Activated CD4-positive, alpha-beta T cell treated with anti-CD3 and anti-CD28 coated beads for 36 hours (primary cell): ENCODE results near the gene ZFYVE1. TPM values are rescaled to one million over a fixed set of nuclear protein-coding genes. Genes with fewer than 3 reads are reported as not detected.
A peak's percentile ranks its signal among the peaks of the same experiment; 100 is the strongest.
"Not testable (repeated sequence)": the region's sequence is repeated elsewhere in the genome, so short reads cannot be mapped to it uniquely, and the experiment has no call there.

Experiments used
- ATAC-seq: fragments of 200-7000 bp; cut with Tn5 transposase; one replicate; pipeline ENCODE4 v1.10.0; 2021; ENCODE audit warnings: mild to moderate bottlenecking, moderate library complexity
- CTCF ChIA-PET: fragments of 350-600 bp; sonication (Branson Sonifier 250); formaldehyde crosslinking; loops from one replicate; lab custom pipeline; 2021; ENCODE audit warnings: antibody characterized with exemption; lab: Charles Lee
- POLR2A ChIA-PET: fragments of 350-600 bp; sonication (Branson Sonifier 250); formaldehyde crosslinking; loops from one replicate; lab custom pipeline; 2021; ENCODE audit warnings: antibody characterized with exemption, inconsistent platforms; lab: Charles Lee
- DNase-seq: peaks from one replicate; pipeline ENCODE4 v3.0.0-alpha.2; 2020
- H3K27ac Mint-ChIP-seq: one replicate; pipeline ENCODE4 v1.8.0; 2021; ENCODE audit warnings: mixed read lengths
- H3K27me3 Mint-ChIP-seq: one replicate; pipeline ENCODE4 v1.8.0; 2021; ENCODE audit warnings: mixed read lengths
- H3K36me3 Mint-ChIP-seq: one replicate; pipeline ENCODE4 v1.8.0; 2021; ENCODE audit warnings: low read depth, mixed read lengths
- H3K4me1 Mint-ChIP-seq: one replicate; pipeline ENCODE4 v1.8.0; 2021; ENCODE audit warnings: mixed read lengths
- H3K4me3 Mint-ChIP-seq: one replicate; pipeline ENCODE4 v1.8.0; 2021; ENCODE audit warnings: mild to moderate bottlenecking, moderate library complexity, mixed read lengths
- H3K9me3 Mint-ChIP-seq: one replicate; pipeline ENCODE4 v1.8.0; 2021; ENCODE audit warnings: low read depth, mixed read lengths
- intact Hi-C, 2 experiments: fragments of 100-400 bp; cut with DNase I in 1 of 2; cut with micrococcal nuclease in 1 of 2; formaldehyde crosslinking; loops; one replicate each; pipeline versions ENCODE4 v1.14.2 to v1.15.1; 2022 to 2024; cut with DNase I, micrococcal nuclease
- total RNA-seq, 2 experiments: library from RNA; stranded (reverse); gene quantifications; one replicate each; pipeline ENCODE4 v1.2.3, GENCODE V29; 2021

ZFYVE1 gene
- total RNA-seq, 2 experiments from 2014 or later = 8.3 to 9.4 TPM

GRCh38 chr14:72978856-72979255, 48.0 kb downstream of the ZFYVE1 start:
- Mint-ChIP-seq H3K4me3 (no peak overlapping the region), H3K36me3 (peaks cover 32% of the 10 kb centered on the region), H3K27ac (no peak overlapping the region), H3K27me3 (no peaks in the 10 kb centered on the region), H3K4me1 (no peaks in the 10 kb centered on the region), H3K9me3 (no peaks in the 10 kb centered on the region)
- ChIA-PET CTCF (no interaction called here), POLR2A (no interaction called here)
- ATAC-seq (no peak), DNase-seq (no peak)
- intact Hi-C loops = no loop called here

GRCh38 chr14:72975770-72976169, 51.1 kb downstream of the ZFYVE1 start:
- ChIA-PET CTCF (no interaction called here), POLR2A (no interaction called here)
- peaks cover 33% of the 10 kb centered on the region for H3K36me3 Mint-ChIP-seq
- no peaks in the 10 kb centered on the region for H3K27me3 Mint-ChIP-seq
- no peak overlapping the region for H3K27ac Mint-ChIP-seq
- ATAC-seq (no peak), DNase-seq (peak; percentile 49)
- no peaks in the 10 kb centered on the region for H3K9me3 Mint-ChIP-seq
- no peaks in the 10 kb centered on the region for H3K4me1 Mint-ChIP-seq
- no peak overlapping the region for H3K4me3 Mint-ChIP-seq
- intact Hi-C loops = no loop called here

DNA sequence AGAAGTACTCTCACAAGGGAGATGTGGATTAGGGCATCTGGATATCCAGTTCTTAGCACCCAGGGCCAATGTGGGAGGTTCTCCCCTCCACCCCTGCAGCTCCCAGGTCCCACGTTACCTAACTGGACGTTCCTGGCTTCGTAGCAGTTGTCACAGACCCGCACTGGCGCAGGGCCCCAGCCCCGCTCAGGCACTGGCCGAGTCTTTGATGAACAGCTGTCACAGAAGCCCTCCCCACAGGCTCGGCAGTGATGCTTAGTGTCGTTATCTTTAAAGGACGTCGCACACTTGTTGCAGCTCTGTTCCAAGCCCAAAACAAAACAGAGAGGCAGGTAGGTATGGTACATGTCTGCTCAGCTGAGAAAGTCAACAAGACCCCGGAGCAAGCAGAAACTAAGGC, 52.2 kb downstream of the ZFYVE1 start:
- H3K4me3 Mint-ChIP-seq = no peak overlapping the region
- H3K27ac Mint-ChIP-seq = no peak overlapping the region
- no peaks in the 10 kb centered on the region for H3K9me3 Mint-ChIP-seq
- DNase-seq (no peak), ATAC-seq (no peak)
- H3K4me1 Mint-ChIP-seq = no peaks in the 10 kb centered on the region
- ChIA-PET CTCF (interaction anchor here (1.3 kb wide), 1 partner anchor 26 kb away, joined by 3 read pairs; no protein-coding TSS in a partner anchor), POLR2A (no interaction called here)
- H3K36me3 Mint-ChIP-seq = peaks cover 38% of the 10 kb centered on the region
- intact Hi-C loops = no loop called here
- no peaks in the 10 kb centered on the region for H3K27me3 Mint-ChIP-seq

DNA sequence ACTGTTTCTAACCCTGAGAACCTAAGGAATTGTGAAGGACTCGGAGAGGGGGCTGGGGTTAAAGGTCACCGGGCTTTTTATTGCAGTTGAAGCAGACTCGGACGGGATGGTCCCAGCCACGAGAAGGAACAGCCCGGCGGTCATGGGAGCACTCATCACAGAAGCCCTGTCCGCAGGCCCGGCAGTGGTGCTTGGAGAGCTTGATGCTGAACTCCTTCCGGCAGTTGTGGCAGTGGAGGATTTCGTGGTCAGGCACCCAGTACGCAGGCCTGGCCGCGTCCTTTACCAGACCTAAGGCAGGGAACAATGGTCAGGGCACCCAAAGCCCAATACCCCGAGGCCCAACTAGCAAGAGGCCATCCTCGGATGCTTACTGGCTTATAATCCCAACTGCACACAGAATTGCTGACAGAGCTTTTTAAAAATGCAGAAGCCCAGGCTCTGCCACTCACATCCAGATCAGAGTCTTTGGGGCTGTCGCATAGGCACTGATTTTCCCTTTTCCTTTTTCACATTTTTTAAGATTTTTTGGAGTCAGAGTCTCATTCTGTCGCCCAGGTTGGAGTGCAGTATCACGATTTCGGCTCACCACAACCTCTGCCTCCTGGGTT, 56.0 kb downstream of the ZFYVE1 start:
- DNase-seq (no peak), ATAC-seq (no peak)
- intact Hi-C loops = no loop called here
- no peak overlapping the region for H3K4me3 Mint-ChIP-seq
- no peaks in the 10 kb centered on the region for H3K9me3 Mint-ChIP-seq
- CTCF ChIA-PET = interaction anchor here (1.1 kb wide), 1 partner anchor 8 kb away, joined by 4 read pairs; no protein-coding TSS in a partner anchor
- H3K27ac Mint-ChIP-seq = no peak overlapping the region
- POLR2A ChIA-PET = no interaction called here
- H3K36me3 Mint-ChIP-seq = peaks cover 27% of the 10 kb centered on the region
- H3K4me1 Mint-ChIP-seq = no peaks in the 10 kb centered on the region
- H3K27me3 Mint-ChIP-seq = no peaks in the 10 kb centered on the region

GRCh38 chr14:72970058-72970630, 56.8 kb downstream of the ZFYVE1 start:
- Mint-ChIP-seq H3K27ac (no peak overlapping the region), H3K36me3 (peaks cover 24% of the 10 kb centered on the region), H3K27me3 (no peaks in the 10 kb centered on the region), H3K4me3 (no peak overlapping the region), H3K9me3 (no peaks in the 10 kb centered on the region), H3K4me1 (no peaks in the 10 kb centered on the region)
- CTCF ChIA-PET = no interaction called here
- POLR2A ChIA-PET = no interaction called here
- intact Hi-C loops = no loop called here
- no peak for ATAC-seq
- DNase-seq = no peak

GRCh38 chr14:72968316-72968715, 58.6 kb downstream of the ZFYVE1 start:
- no peaks in the 10 kb centered on the region for H3K9me3 Mint-ChIP-seq
- H3K27ac Mint-ChIP-seq = no peak overlapping the region
- H3K36me3 Mint-ChIP-seq = peaks cover 16% of the 10 kb centered on the region
- ChIA-PET POLR2A (no interaction called here), CTCF (interaction anchor here (1.4 to 1.9 kb wide), 2 partner anchors 11 to 20 kb away, joined by 4 to 5 read pairs; no protein-coding TSS in a partner anchor)
- DNase-seq = no peak
- no peak overlapping the region for H3K4me3 Mint-ChIP-seq
- intact Hi-C loops = no loop called here
- no peaks in the 10 kb centered on the region for H3K4me1 Mint-ChIP-seq
- H3K27me3 Mint-ChIP-seq = no peaks in the 10 kb centered on the region
- no peak for ATAC-seq

DNA sequence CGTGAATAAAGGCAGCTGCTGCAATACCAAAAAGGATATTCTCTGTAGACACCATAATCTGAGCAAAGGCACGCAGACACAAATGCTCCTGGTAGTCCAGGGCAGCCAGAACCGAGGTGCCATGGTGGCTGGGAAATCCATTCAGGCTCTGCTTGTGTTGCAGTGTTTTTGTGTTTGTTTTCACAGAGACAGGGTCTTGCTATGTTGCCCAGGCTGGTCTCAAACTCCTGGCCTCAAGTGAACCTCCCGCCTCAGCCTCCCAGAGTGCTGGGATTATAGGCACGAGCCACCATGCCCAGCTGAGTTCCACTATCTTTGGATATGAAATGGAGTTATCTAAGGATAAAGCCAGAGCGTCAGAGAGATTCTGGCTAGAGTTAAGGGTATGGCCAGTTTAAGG, 60.9 kb downstream of the ZFYVE1 start:
- Mint-ChIP-seq H3K4me1 (no peaks in the 10 kb centered on the region), H3K36me3 (peaks cover 25% of the 10 kb centered on the region), H3K9me3 (no peaks in the 10 kb centered on the region), H3K4me3 (no peak overlapping the region), H3K27me3 (no peaks in the 10 kb centered on the region), H3K27ac (no peak overlapping the region)
- DNase-seq (no peak), ATAC-seq (no peak)
- CTCF ChIA-PET = no interaction called here
- intact Hi-C loops = no loop called here
- POLR2A ChIA-PET = no interaction called here

DNA sequence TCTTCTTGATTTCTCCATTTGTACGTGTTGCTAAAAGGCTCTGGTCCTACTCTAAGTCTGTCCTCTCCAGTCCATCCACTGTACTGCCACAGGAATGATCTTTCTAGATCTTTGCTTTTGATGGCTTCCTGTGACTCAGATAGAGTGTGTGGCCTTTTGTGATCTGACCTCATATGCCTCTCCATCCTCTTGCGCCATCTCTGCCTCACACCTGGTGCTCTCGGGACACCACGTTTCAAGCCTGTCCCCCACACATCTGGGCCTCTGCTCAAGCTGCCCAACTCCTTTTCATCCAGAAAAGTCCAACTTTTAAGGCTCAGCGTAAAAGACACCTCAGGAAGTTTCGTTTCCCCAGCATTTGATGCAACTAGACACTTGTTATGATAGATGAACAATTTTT, 61.7 kb downstream of the ZFYVE1 start:
- Mint-ChIP-seq H3K4me1 (no peaks in the 10 kb centered on the region), H3K27ac (no peak overlapping the region), H3K36me3 (peaks cover 32% of the 10 kb centered on the region), H3K4me3 (no peak overlapping the region), H3K27me3 (no peaks in the 10 kb centered on the region), H3K9me3 (no peaks in the 10 kb centered on the region)
- ChIA-PET POLR2A (no interaction called here), CTCF (no interaction called here)
- DNase-seq (no peak), ATAC-seq (peak; percentile 44)
- intact Hi-C loops = no loop called here

GRCh38 chr14:72962829-72963312, 64.0 kb downstream of the ZFYVE1 start:
- H3K27ac Mint-ChIP-seq = no peak overlapping the region
- POLR2A ChIA-PET = interaction anchor here (0.5 kb wide), 1 partner anchor 112 kb away, joined by 3 read pairs; no protein-coding TSS in a partner anchor
- intact Hi-C loops = no loop called here

GRCh38 chr14:72962336-72962754, 64.6 kb downstream of the ZFYVE1 start:
- H3K36me3 Mint-ChIP-seq = peaks cover 34% of the 10 kb centered on the region
- DNase-seq, ATAC-seq, intact Hi-C loops, H3K4me3 Mint-ChIP-seq, H3K27ac Mint-ChIP-seq, H3K4me1 Mint-ChIP-seq, POLR2A ChIA-PET, H3K9me3 Mint-ChIP-seq, H3K27me3 Mint-ChIP-seq: not testable (repeated sequence)
- CTCF ChIA-PET = interaction anchor here (1.1 to 1.4 kb wide), 2 partner anchors 9 to 14 kb away, joined by 4 to 5 read pairs; no protein-coding TSS in a partner anchor

More at GRCh38 chr14:72962829-72963312, 64.0 kb downstream of the ZFYVE1 start:
- Mint-ChIP-seq H3K4me3 (no peak overlapping the region), H3K9me3 (no peaks in the 10 kb centered on the region), H3K27me3 (no peaks in the 10 kb centered on the region), H3K4me1 (no peaks in the 10 kb centered on the region), H3K36me3 (peaks cover 34% of the 10 kb centered on the region)
- no peak for ATAC-seq
- CTCF ChIA-PET = interaction anchor here (0.7 to 1.4 kb wide), 3 partner anchors 8 to 14 kb away, joined by 3 to 5 read pairs (median 4); no protein-coding TSS in a partner anchor
- DNase-seq = no peak

DNA sequence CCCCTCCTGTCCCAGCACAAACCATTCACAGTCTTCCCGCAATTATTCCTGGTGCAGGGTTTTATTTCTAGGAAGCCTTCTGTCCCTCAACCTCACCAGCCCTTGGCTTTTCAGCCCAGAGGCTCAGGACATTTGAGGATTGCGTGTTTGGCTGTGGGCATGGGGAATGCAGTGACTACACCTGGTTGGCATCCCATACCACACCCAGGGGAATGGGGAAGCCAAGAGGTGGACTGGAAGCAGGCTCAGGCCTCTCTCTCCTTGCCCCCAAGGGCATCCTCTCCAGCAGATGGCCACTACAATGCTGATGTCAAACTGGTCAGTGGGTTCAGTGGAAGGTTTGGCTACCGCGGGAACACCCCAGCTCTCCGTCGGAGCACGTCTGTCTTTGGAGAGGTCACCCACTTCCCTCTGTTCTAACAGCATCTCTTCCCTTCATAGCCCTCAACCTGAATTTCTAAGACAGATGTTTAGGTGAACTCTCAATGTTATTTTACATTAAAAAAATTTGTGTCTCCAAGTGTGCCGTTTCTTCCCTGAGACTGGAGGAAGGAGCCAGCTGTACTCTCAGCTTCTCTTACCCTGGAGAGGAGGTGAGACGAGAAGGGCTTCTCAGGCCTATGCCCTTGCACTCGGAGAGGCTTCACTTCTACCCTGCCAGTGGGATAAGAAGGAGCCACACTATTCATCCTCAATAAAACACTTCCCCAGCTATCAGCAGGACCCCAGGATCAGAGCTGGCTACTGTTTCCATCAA, 65.1 kb downstream of the ZFYVE1 start:
- ChIA-PET POLR2A (no interaction called here), CTCF (no interaction called here)
- no peaks in the 10 kb centered on the region for H3K27me3 Mint-ChIP-seq
- H3K9me3 Mint-ChIP-seq = no peaks in the 10 kb centered on the region
- H3K27ac Mint-ChIP-seq = no peak overlapping the region
- H3K4me3 Mint-ChIP-seq = no peak overlapping the region
- ATAC-seq = no peak
- peaks cover 35% of the 10 kb centered on the region for H3K36me3 Mint-ChIP-seq
- no peaks in the 10 kb centered on the region for H3K4me1 Mint-ChIP-seq
- intact Hi-C loops = no loop called here
- DNase-seq = no peak
